ENCODE data around the gene LYRM2. TPM values are rescaled to one million over a fixed set of nuclear protein-coding genes. Genes with fewer than 3 reads are reported as not detected.

LYRM2 gene
- total RNA-seq, 1 experiment from 2014 or later: 26.3 TPM

DNA sequence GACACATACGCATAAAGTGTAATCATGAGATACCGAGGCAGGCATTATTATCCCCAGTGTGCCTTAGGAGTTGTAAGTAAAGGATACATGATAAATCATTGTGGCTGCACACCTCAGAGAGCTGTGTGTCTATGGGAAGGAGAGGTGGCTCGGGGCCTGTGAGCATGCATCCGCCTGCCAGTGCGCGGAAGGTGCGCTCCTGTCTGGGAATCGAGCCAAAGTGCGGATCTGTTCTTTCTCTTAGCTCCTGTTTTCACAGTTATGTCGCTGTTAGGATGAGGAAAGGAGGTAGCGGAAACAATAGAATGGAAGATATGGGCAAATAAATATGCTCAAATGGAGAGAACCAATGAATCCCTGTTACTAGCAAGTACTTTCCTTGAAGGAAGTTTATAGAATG is 107.6 kb downstream of the LYRM2 start:
- no peaks in the 10 kb centered on the region for H3K4me1 ChIP-seq (ENCODE audit: control insufficient read depth in 1 of 2, insufficient read depth in 2 of 2, low read length in 2 of 2)
- H3K27ac ChIP-seq (ENCODE audit: low read depth, low read length): no peak overlapping the region
- BruUV-seq (replicated peaks): no TSS peak
- H3K36me3 ChIP-seq (ENCODE audit: control insufficient read depth in 1 of 2, insufficient read depth in 2 of 2, low read length in 2 of 2): no peaks in the 10 kb centered on the region
- H3K9me2 ChIP-seq (ENCODE audit: insufficient read depth): no peaks in the 10 kb centered on the region
- no peaks in the 10 kb centered on the region for H4K20me1 ChIP-seq (ENCODE audit: insufficient read depth)
- intact Hi-C loops (cut with micrococcal nuclease): no loop called here
- TF ChIP-seq JUND (IDR thresholded peaks at IDR 0.05) (no peak), ELF1 (IDR thresholded peaks at IDR 0.05; ENCODE audit: borderline replicate concordance, low read depth) (no peak), EZH2 (IDR thresholded peaks at IDR 0.05) (no peak), RAD21 (IDR thresholded peaks at IDR 0.05; ENCODE audit: low read depth) (no peak), POLR2AphosphoS5 (IDR thresholded peaks at IDR 0.05; ENCODE audit: low read depth, low read length) (no peak), POLR2A (IDR thresholded peaks at IDR 0.05; ENCODE audit: borderline replicate concordance, extremely low read depth, insufficient read depth, insufficient read length) (no peak), TCF7L2 (IDR thresholded peaks at IDR 0.05; ENCODE audit: borderline replicate concordance, extremely low read depth, insufficient read depth, insufficient read length) (no peak), EGR1 (IDR thresholded peaks at IDR 0.05; ENCODE audit: low read depth) (no peak), ZFX (IDR thresholded peaks at IDR 0.05) (no peak), CBX3 (IDR thresholded peaks at IDR 0.05; ENCODE audit: low read depth) (no peak), CEBPB (IDR thresholded peaks at IDR 0.05; ENCODE audit: low read depth) (no peak), ZNF274 (IDR thresholded peaks at IDR 0.05; ENCODE audit: low read depth, low read length) (no peak)
- TF ChIP-seq, protein P1, sequence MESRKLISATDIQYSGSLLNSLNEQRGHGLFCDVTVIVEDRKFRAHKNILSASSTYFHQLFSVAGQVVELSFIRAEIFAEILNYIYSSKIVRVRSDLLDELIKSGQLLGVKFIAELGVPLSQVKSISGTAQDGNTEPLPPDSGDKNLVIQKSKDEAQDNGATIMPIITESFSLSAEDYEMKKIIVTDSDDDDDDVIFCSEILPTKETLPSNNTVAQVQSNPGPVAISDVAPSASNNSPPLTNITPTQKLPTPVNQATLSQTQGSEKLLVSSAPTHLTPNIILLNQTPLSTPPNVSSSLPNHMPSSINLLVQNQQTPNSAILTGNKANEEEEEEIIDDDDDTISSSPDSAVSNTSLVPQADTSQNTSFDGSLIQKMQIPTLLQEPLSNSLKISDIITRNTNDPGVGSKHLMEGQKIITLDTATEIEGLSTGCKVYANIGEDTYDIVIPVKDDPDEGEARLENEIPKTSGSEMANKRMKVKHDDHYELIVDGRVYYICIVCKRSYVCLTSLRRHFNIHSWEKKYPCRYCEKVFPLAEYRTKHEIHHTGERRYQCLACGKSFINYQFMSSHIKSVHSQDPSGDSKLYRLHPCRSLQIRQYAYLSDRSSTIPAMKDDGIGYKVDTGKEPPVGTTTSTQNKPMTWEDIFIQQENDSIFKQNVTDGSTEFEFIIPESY (IDR thresholded peaks at IDR 0.05; ENCODE audit: extremely low read depth, insufficient replicate concordance, low read length): no peak
- TF ChIP-seq, protein P2, sequence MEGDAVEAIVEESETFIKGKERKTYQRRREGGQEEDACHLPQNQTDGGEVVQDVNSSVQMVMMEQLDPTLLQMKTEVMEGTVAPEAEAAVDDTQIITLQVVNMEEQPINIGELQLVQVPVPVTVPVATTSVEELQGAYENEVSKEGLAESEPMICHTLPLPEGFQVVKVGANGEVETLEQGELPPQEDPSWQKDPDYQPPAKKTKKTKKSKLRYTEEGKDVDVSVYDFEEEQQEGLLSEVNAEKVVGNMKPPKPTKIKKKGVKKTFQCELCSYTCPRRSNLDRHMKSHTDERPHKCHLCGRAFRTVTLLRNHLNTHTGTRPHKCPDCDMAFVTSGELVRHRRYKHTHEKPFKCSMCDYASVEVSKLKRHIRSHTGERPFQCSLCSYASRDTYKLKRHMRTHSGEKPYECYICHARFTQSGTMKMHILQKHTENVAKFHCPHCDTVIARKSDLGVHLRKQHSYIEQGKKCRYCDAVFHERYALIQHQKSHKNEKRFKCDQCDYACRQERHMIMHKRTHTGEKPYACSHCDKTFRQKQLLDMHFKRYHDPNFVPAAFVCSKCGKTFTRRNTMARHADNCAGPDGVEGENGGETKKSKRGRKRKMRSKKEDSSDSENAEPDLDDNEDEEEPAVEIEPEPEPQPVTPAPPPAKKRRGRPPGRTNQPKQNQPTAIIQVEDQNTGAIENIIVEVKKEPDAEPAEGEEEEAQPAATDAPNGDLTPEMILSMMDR (IDR thresholded peaks at IDR 0.05 in 2 of 3, conservative IDR thresholded peaks at IDR 0.05 in 1 of 3; ENCODE audit: borderline replicate concordance in 1 of 3, insufficient read depth in 1 of 3, low read depth in 2 of 3, low read length in 2 of 3): no peak
- TF ChIP-seq, protein P3, sequence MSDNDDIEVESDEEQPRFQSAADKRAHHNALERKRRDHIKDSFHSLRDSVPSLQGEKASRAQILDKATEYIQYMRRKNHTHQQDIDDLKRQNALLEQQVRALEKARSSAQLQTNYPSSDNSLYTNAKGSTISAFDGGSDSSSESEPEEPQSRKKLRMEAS (IDR thresholded peaks at IDR 0.05): no peak
- TF ChIP-seq, protein P4, sequence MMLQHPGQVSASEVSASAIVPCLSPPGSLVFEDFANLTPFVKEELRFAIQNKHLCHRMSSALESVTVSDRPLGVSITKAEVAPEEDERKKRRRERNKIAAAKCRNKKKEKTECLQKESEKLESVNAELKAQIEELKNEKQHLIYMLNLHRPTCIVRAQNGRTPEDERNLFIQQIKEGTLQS (IDR thresholded peaks at IDR 0.05): no peak
- POLR2A ChIA-PET: no interaction called here
- no peak overlapping the region for H3K4me3 ChIP-seq (replicated peaks in 1 of 2; ENCODE audit: low read depth in 1 of 2, low read length in 2 of 2)
- H3K27me3 ChIP-seq (ENCODE audit: insufficient read depth, low read length): no peaks in the 10 kb centered on the region
- no peak overlapping the region for H3K4me2 ChIP-seq (ENCODE audit: low read length)
- H3K9me3 ChIP-seq (ENCODE audit: control insufficient read depth in 1 of 2, insufficient read depth in 1 of 2, low read depth in 1 of 2, low read length in 2 of 2): no peaks in the 10 kb centered on the region
- no peak for ATAC-seq
- H3K79me2 ChIP-seq (ENCODE audit: insufficient read depth, low read length): no peaks in the 10 kb centered on the region
- RAD21 ChIA-PET (ENCODE audit: low non-redundant PET in 1 of 2, low total read pairs in 2 of 2, uncharacterized antibody in 2 of 2, unreplicated experiment in 2 of 2): no interaction called here
- no peak overlapping the region for H2AFZ ChIP-seq (ENCODE audit: low read depth, low read length, poor library complexity, severe bottlenecking)
- no peak overlapping the region for H3K9ac ChIP-seq (ENCODE audit: low read length)
- CTCF ChIA-PET: no interaction called here
- no peak for DNase-seq (ENCODE audit: low read depth, low spot score)

Data from HCT116 (cell line).